Activated T-cell treated with anti-CD3 and anti-CD28 coated beads, Interleukin-2, amount 50 U/mL, for 4 hours (primary cell): ENCODE measurements around the gene POLL. TPM values are rescaled to one million over a fixed set of nuclear protein-coding genes. Genes with fewer than 3 reads are reported as not detected.

Experiments
- ATAC-seq, 2 donors: fragments of 200-7000 bp; cut with Tn5 transposase; one replicate each; pipeline ENCODE4 v1.10.0; 2021
- DNase-seq: peaks from one replicate; pipeline ENCODE4 v3.0.0-alpha.2; 2020
- H3K27me3 Mint-ChIP-seq: one replicate; pipeline ENCODE4 v1.8.0; 2021; ENCODE audit warnings: low read depth, mixed read lengths
- H3K36me3 Mint-ChIP-seq: one replicate; pipeline ENCODE4 v1.8.0; 2022; ENCODE audit warnings: mixed read lengths; ENCODE audit not compliant: insufficient read depth
- H3K4me1 Mint-ChIP-seq: one replicate; pipeline ENCODE4 v1.8.0; 2021; ENCODE audit warnings: low read depth, mixed read lengths
- H3K4me3 Mint-ChIP-seq: one replicate; pipeline ENCODE4 v1.8.0; 2021; ENCODE audit warnings: mild to moderate bottlenecking, moderate library complexity, mixed read lengths
- H3K9me3 Mint-ChIP-seq: one replicate; pipeline ENCODE4 v1.8.0; 2021; ENCODE audit warnings: mixed read lengths
- total RNA-seq, 3 donors: library from RNA; stranded (reverse); gene quantifications; one replicate each; pipeline ENCODE4 v1.2.1, GENCODE V29; 2021

Gene POLL
- total RNA-seq, 3 donors from 2014 or later = 23.3 to 25.3 (median 24.4) TPM

GRCh38 chr10:101573885-101574753 lies 13.9 kb downstream of the POLL start:
- Mint-ChIP-seq H3K4me1 (peaks cover 4% of the 10 kb centered on the region), H3K9me3 (peaks cover 3% of the 10 kb centered on the region), H3K36me3 (peaks cover 5% of the 10 kb centered on the region), H3K4me3 (no peak overlapping the region), H3K27me3 (peaks cover 9% of the 10 kb centered on the region)
- ATAC-seq (no peak), DNase-seq (no peak)

GRCh38 chr10:101572785-101573184 lies 15.3 kb downstream of the POLL start:
- Mint-ChIP-seq H3K36me3 (no peaks in the 10 kb centered on the region), H3K4me1 (peaks cover 4% of the 10 kb centered on the region), H3K27me3 (peaks cover 21% of the 10 kb centered on the region), H3K4me3 (no peak overlapping the region), H3K9me3 (peaks cover 3% of the 10 kb centered on the region)
- no peak for DNase-seq
- no peak for ATAC-seq

- ATAC-seq (no peak), DNase-seq (no peak)
- Mint-ChIP-seq H3K36me3 (no peaks in the 10 kb centered on the region), H3K27me3 (peaks cover 26% of the 10 kb centered on the region), H3K4me1 (peaks cover 4% of the 10 kb centered on the region), H3K9me3 (peaks cover 3% of the 10 kb centered on the region), H3K4me3 (no peak overlapping the region)
These were observed 15.9 kb downstream of the POLL start for GRCh38 chr10:101572126-101572525.

- ATAC-seq (no peak), DNase-seq (no peak)
- Mint-ChIP-seq H3K27me3 (peaks cover 32% of the 10 kb centered on the region), H3K9me3 (peaks cover 3% of the 10 kb centered on the region), H3K4me1 (peaks cover 7% of the 10 kb centered on the region), H3K4me3 (no peak overlapping the region), H3K36me3 (no peaks in the 10 kb centered on the region)
These were observed 16.7 kb downstream of the POLL start for GRCh38 chr10:101571271-101571925.

- H3K4me1 Mint-ChIP-seq = peaks cover 9% of the 10 kb centered on the region
- peaks cover 3% of the 10 kb centered on the region for H3K9me3 Mint-ChIP-seq
- H3K4me3 Mint-ChIP-seq = no peak overlapping the region
- no peak for ATAC-seq
- no peaks in the 10 kb centered on the region for H3K36me3 Mint-ChIP-seq
- peaks cover 39% of the 10 kb centered on the region for H3K27me3 Mint-ChIP-seq
- no peak for DNase-seq
These were observed 17.4 kb downstream of the POLL start for GRCh38 chr10:101570428-101571270.

- DNase-seq = peak; percentile 81
- Mint-ChIP-seq H3K9me3 (peaks cover 3% of the 10 kb centered on the region), H3K36me3 (no peaks in the 10 kb centered on the region), H3K4me1 (peaks cover 9% of the 10 kb centered on the region), H3K4me3 (peak overlapping the region; percentile 70), H3K27me3 (peaks cover 48% of the 10 kb centered on the region)
- peak; percentile 87 to 89 for ATAC-seq
These were observed 18.2 kb downstream of the POLL start for GRCh38 chr10:101569622-101570427.

GRCh38 chr10:101569323-101569621 lies 18.8 kb downstream of the POLL start:
- DNase-seq (no peak), ATAC-seq (no peak)
- H3K4me3 Mint-ChIP-seq = peak overlapping the region; percentile 70
- peaks cover 9% of the 10 kb centered on the region for H3K4me1 Mint-ChIP-seq
- H3K27me3 Mint-ChIP-seq = peaks cover 50% of the 10 kb centered on the region
- H3K36me3 Mint-ChIP-seq = no peaks in the 10 kb centered on the region
- H3K9me3 Mint-ChIP-seq = peaks cover 3% of the 10 kb centered on the region

GRCh38 chr10:101568054-101568745 lies 19.9 kb downstream of the POLL start:
- Mint-ChIP-seq H3K27me3 (peaks cover 58% of the 10 kb centered on the region), H3K9me3 (peaks cover 3% of the 10 kb centered on the region), H3K4me1 (peaks cover 9% of the 10 kb centered on the region), H3K36me3 (no peaks in the 10 kb centered on the region), H3K4me3 (no peak overlapping the region)
- DNase-seq = no peak
- ATAC-seq = no peak

GRCh38 chr10:101567165-101568006 lies 20.7 kb downstream of the POLL start:
- peaks cover 61% of the 10 kb centered on the region for H3K27me3 Mint-ChIP-seq
- H3K4me1 Mint-ChIP-seq = peaks cover 9% of the 10 kb centered on the region
- DNase-seq (no peak), ATAC-seq (peak; percentile 11 to 41)
- H3K4me3 Mint-ChIP-seq = no peak overlapping the region
- no peaks in the 10 kb centered on the region for H3K36me3 Mint-ChIP-seq
- no peaks in the 10 kb centered on the region for H3K9me3 Mint-ChIP-seq

- Mint-ChIP-seq H3K36me3 (no peaks in the 10 kb centered on the region), H3K4me1 (peaks cover 9% of the 10 kb centered on the region), H3K9me3 (no peaks in the 10 kb centered on the region), H3K4me3 (no peak overlapping the region), H3K27me3 (peaks cover 61% of the 10 kb centered on the region)
- no peak for DNase-seq
- no peak for ATAC-seq
These were observed 21.5 kb downstream of the POLL start for GRCh38 chr10:101566333-101567164.

GRCh38 chr10:101565936-101566332 lies 22.1 kb downstream of the POLL start:
- DNase-seq (no peak), ATAC-seq (no peak)
- H3K4me3 Mint-ChIP-seq = no peak overlapping the region
- no peaks in the 10 kb centered on the region for H3K9me3 Mint-ChIP-seq
- peaks cover 61% of the 10 kb centered on the region for H3K27me3 Mint-ChIP-seq
- no peaks in the 10 kb centered on the region for H3K36me3 Mint-ChIP-seq
- peaks cover 9% of the 10 kb centered on the region for H3K4me1 Mint-ChIP-seq

- DNase-seq (no peak), ATAC-seq (no peak)
- Mint-ChIP-seq H3K9me3 (no peaks in the 10 kb centered on the region), H3K27me3 (peaks cover 61% of the 10 kb centered on the region), H3K4me3 (no peak overlapping the region), H3K4me1 (peaks cover 9% of the 10 kb centered on the region), H3K36me3 (no peaks in the 10 kb centered on the region)
These were observed 22.6 kb downstream of the POLL start for GRCh38 chr10:101565370-101565900.
